Neural cell (in vitro differentiated cells): ENCODE measurements around the gene CATSPERB. TPM values are rescaled to one million over a fixed set of nuclear protein-coding genes. Genes with fewer than 3 reads are reported as not detected.
"Not testable (repeated sequence)": the region's sequence is repeated elsewhere in the genome, so short reads cannot be mapped to it uniquely, and the experiment has no call there.

Experiments used
- H2AFZ ChIP-seq: fragments of 200-600, 300-800 bp; sonication (generic), shearing (Covaris generic); 2 replicates; pipeline ENCODE4 v1.6.0; 2014; ENCODE audit warnings: low read depth, mild to moderate bottlenecking, antibody characterized with exemption, low read length, moderate library complexity
- H3F3A ChIP-seq: fragments of 200-600 bp; shearing (Covaris generic); 2 replicates; pipeline ENCODE4 v1.6.1; 2016; ENCODE audit warnings: mild to moderate bottlenecking, moderate library complexity, mixed read lengths, antibody characterized with exemption, low read length; ENCODE audit not compliant: insufficient read depth, poor library complexity, severe bottlenecking
- H3K27ac ChIP-seq: fragments of 200-600, 300-800 bp; sonication (generic), shearing (Covaris generic); 2 replicates; pipeline ENCODE4 v1.5.1; 2014; ENCODE audit warnings: mild to moderate bottlenecking, low read length, moderate library complexity
- H3K27me3 ChIP-seq: fragments of 300-800, 200-600 bp; sonication (generic), shearing (Covaris generic); 2 replicates; pipeline ENCODE4 v1.6.0; 2014; ENCODE audit warnings: mild to moderate bottlenecking, low read depth, low read length, moderate library complexity; ENCODE audit not compliant: insufficient read depth
- H3K36me3 ChIP-seq: fragments of 300-800, 200-600 bp; sonication (generic), shearing (Covaris generic); 2 replicates; pipeline ENCODE4 v1.5.1; 2014; ENCODE audit warnings: mild to moderate bottlenecking, antibody characterized with exemption, low read length, moderate library complexity; ENCODE audit not compliant: insufficient read depth
- H3K4me2 ChIP-seq: fragments of 300-800, 200-600 bp; sonication (generic), shearing (Covaris generic); 2 replicates; pipeline ENCODE4 v1.6.0; 2014; ENCODE audit warnings: mild to moderate bottlenecking, low read length
- H3K4me3 ChIP-seq: fragments of 300-800, 200-600 bp; sonication (generic), shearing (Covaris generic); 2 replicates; pipeline ENCODE4 v1.5.1; 2014; ENCODE audit warnings: mild to moderate bottlenecking, low read length, moderate library complexity
- H3K79me2 ChIP-seq: fragments of 200-600 bp; shearing (Covaris generic); replicated peaks from 2 replicates; pipeline ENCODE4 v1.6.0; 2014; ENCODE audit warnings: mild to moderate bottlenecking, low read length, moderate library complexity; ENCODE audit not compliant: insufficient read depth
- H3K9ac ChIP-seq: fragments of 300-800, 200-600 bp; sonication (generic), shearing (Covaris generic); 2 replicates; pipeline ENCODE4 v1.6.1; 2016; ENCODE audit warnings: mild to moderate bottlenecking, low read length, mixed read lengths
- H3K9me2 ChIP-seq: fragments of 200-600 bp; shearing (Covaris generic); 2 replicates; pipeline ENCODE4 v1.6.1; 2016; ENCODE audit warnings: mild to moderate bottlenecking, low read length, mixed read lengths; ENCODE audit not compliant: insufficient read depth
- H3K9me3 ChIP-seq: fragments of 200-600, 300-800 bp; sonication (generic), shearing (Covaris generic); 2 replicates; pipeline ENCODE4 v1.6.1; 2016; ENCODE audit warnings: mild to moderate bottlenecking, mixed run types, low read length, moderate library complexity, mixed read lengths
- H4K20me1 ChIP-seq: fragments of 200-600 bp; shearing (Covaris generic); 2 replicates; pipeline ENCODE4 v1.6.1; 2016; ENCODE audit warnings: mild to moderate bottlenecking, mixed run types; ENCODE audit not compliant: insufficient read depth
- CTCF ChIP-seq: fragments of 450-650 bp; IDR thresholded peaks from 2 replicates; pipeline ENCODE4 v1.5.1; 2014; ENCODE audit warnings: antibody characterized with exemption, mild to moderate bottlenecking, moderate library complexity; ENCODE audit not compliant: poor library complexity, severe bottlenecking
- EP300 ChIP-seq: fragments of 450-650 bp; conservative IDR thresholded peaks from 2 replicates; pipeline ENCODE4 v1.6.1; 2014; ENCODE audit warnings: antibody characterized with exemption, mild to moderate bottlenecking, moderate library complexity; ENCODE audit not compliant: poor library complexity, severe bottlenecking
- EZH2 ChIP-seq: fragments of 200-600, 300-800 bp; shearing (Covaris generic), sonication (generic); IDR thresholded peaks from 2 replicates; pipeline ENCODE4 v1.6.1; 2014; ENCODE audit warnings: antibody characterized with exemption, low read length, borderline replicate concordance, mild to moderate bottlenecking; ENCODE audit not compliant: insufficient read depth, poor library complexity, severe bottlenecking
- MXI1 ChIP-seq: fragments of 450-650 bp; conservative IDR thresholded peaks from 2 replicates; pipeline ENCODE4 v1.6.1; 2014; ENCODE audit warnings: antibody characterized with exemption, mild to moderate bottlenecking; ENCODE audit not compliant: poor library complexity, severe bottlenecking
- POLR2AphosphoS5 ChIP-seq: IDR thresholded peaks from 2 replicates; pipeline ENCODE4 v1.6.1; 2012
- RAD21 ChIP-seq: fragments of 450-650 bp; conservative IDR thresholded peaks from 2 replicates; pipeline ENCODE4 v1.6.1; 2014; ENCODE audit warnings: antibody characterized with exemption, mild to moderate bottlenecking, moderate library complexity
- REST ChIP-seq: IDR thresholded peaks from 2 replicates; pipeline ENCODE4 v1.6.1; 2012; ENCODE audit warnings: borderline replicate concordance
- SMC3 ChIP-seq: fragments of 450-650 bp; conservative IDR thresholded peaks from 2 replicates; pipeline ENCODE4 v1.6.1; 2014; ENCODE audit warnings: antibody characterized with exemption, mild to moderate bottlenecking, moderate library complexity; ENCODE audit not compliant: poor library complexity
- TAF1 ChIP-seq: IDR thresholded peaks from 2 replicates; pipeline ENCODE4 v1.6.1; 2012; ENCODE audit warnings: low read depth
- polyA plus RNA-seq: library from polyadenylated mRNA; depleted of rRNA; stranded (reverse); fragments of >200 nt; gene quantifications from 2 replicates; pipeline ENCODE4 v1.2.3, GENCODE V29; 2014

CATSPERB gene
- polyA plus RNA-seq, 1 donor from 2014 or later = not detected

GRCh38 chr14:91742621-91743304 lies 10.9 kb upstream of the CATSPERB start:
- H2AFZ ChIP-seq = no peak overlapping the region
- no peak for TF ChIP-seq EZH2
- no peak for TF ChIP-seq REST
- TF ChIP-seq CTCF = no peak
- TF ChIP-seq POLR2AphosphoS5 = no peak
- TF ChIP-seq EP300 = no peak
- TF ChIP-seq TAF1 = no peak
- no peak for TF ChIP-seq SMC3
- no peak for TF ChIP-seq RAD21
- TF ChIP-seq MXI1 = no peak

GRCh38 chr14:91739867-91740266 lies 8.0 kb upstream of the CATSPERB start:
- not testable (repeated sequence) for H3K4me3 ChIP-seq, H4K20me1 ChIP-seq, H3K27me3 ChIP-seq, H3K27ac ChIP-seq, H3K9me3 ChIP-seq, H3F3A ChIP-seq, H3K9ac ChIP-seq, H3K9me2 ChIP-seq, H3K79me2 ChIP-seq, H3K4me2 ChIP-seq, H2AFZ ChIP-seq, H3K36me3 ChIP-seq

More at GRCh38 chr14:91742621-91743304, 10.9 kb upstream of the CATSPERB start:
- H3F3A ChIP-seq = no peaks in the 10 kb centered on the region
- no peaks in the 10 kb centered on the region for H3K36me3 ChIP-seq
- H3K9me2 ChIP-seq = no peaks in the 10 kb centered on the region
- H3K27ac ChIP-seq = no peak overlapping the region
- no peak overlapping the region for H3K4me2 ChIP-seq
- no peaks in the 10 kb centered on the region for H3K9me3 ChIP-seq
- H3K79me2 ChIP-seq = no peaks in the 10 kb centered on the region
- no peak overlapping the region for H3K4me3 ChIP-seq
- H3K9ac ChIP-seq = no peak overlapping the region
- no peaks in the 10 kb centered on the region for H3K27me3 ChIP-seq
- no peaks in the 10 kb centered on the region for H4K20me1 ChIP-seq
